Measurements from ENCODE around the gene PSIP1.

DNA sequence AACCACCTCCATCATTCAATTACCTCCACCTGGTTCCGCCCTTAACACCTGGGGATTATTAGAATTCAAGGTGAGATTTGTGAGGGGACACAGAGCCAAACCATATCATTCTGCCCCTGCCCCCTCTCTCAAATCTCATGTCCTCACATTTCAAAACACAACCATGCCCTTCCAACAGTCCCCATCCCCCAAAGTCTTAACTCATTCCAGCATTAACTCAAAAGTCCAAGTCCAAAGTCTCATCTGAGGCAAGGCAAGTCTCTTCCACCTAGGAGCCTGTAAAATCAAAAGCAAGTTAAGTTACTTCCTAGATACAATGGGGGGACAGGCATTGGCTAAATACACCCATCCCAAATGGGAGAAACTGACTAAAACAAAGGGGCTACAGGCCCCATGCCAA lies 18.8 kb downstream of the PSIP1 start:
- no peak for TF ChIP-seq CTCF (IDR thresholded peaks at IDR 0.05)
- no peak for TF ChIP-seq POLR2A (IDR thresholded peaks at IDR 0.05)
